ENCODE data around the gene C16orf90.

GRCh38 chr16:3541527-3542155 lies 46.4 kb upstream of the C16orf90 start:
- TF ChIP-seq POLR2A (IDR thresholded peaks at IDR 0.05) (no peak), CTCF (IDR thresholded peaks at IDR 0.05) (no peak), EP300 (IDR thresholded peaks at IDR 0.05) (no peak)
